Retinal pigment epithelial cell (primary cell): ENCODE measurements around the gene HLA-DPA1.

Experiments
- DNase-seq: peaks from one replicate; pipeline ENCODE4 v3.0.0-alpha.2; 2010; ENCODE audit warnings: low read depth
- H3K4me3 ChIP-seq: 2 replicates; pipeline ENCODE4 v1.5.1; 2011; ENCODE audit warnings: mild to moderate bottlenecking, low read length, control low read depth, moderate library complexity
- CTCF ChIP-seq: conservative IDR thresholded peaks from 2 replicates; pipeline ENCODE4 v1.5.1; 2011; ENCODE audit warnings: low read depth, low read length, control low read depth, inconsistent platforms

Gene HLA-DPA1

GRCh38 chr6:33079580-33079979 is 6.1 kb upstream of the HLA-DPA1 start:
- no peak overlapping the region for H3K4me3 ChIP-seq
- TF ChIP-seq CTCF: no peak
- no peak for DNase-seq

- TF ChIP-seq CTCF: no peak
- no peak for DNase-seq
- no peak overlapping the region for H3K4me3 ChIP-seq
Observed at GRCh38 chr6:33078919-33079521, 5.6 kb upstream of the HLA-DPA1 start.

- no peak for DNase-seq
- no peak overlapping the region for H3K4me3 ChIP-seq
- no peak for TF ChIP-seq CTCF
Observed at GRCh38 chr6:33078442-33078841, 5.0 kb upstream of the HLA-DPA1 start.

- no peak for DNase-seq
- H3K4me3 ChIP-seq: no peak overlapping the region
- no peak for TF ChIP-seq CTCF
Observed at GRCh38 chr6:33077908-33078307, 4.5 kb upstream of the HLA-DPA1 start.

GRCh38 chr6:33076406-33076934 is 3.0 kb upstream of the HLA-DPA1 start:
- no peak overlapping the region for H3K4me3 ChIP-seq
- TF ChIP-seq CTCF: no peak
- DNase-seq: no peak

GRCh38 chr6:33075568-33076405 is 2.3 kb upstream of the HLA-DPA1 start, which contains the start of gene HLA-DPB1:
Gene HLA-DPB1 (plus strand): TSS chr6:33075990. CDS start chr6:33076042, 52 bp downstream.
- H3K4me3 ChIP-seq: no peak within 1 kb of the TSS
- TF ChIP-seq CTCF: no peak
- DNase-seq: peak; percentile 12
